GM21619 (cell line): Measurements from ENCODE around the gene TRIM36.

Source experiments
- ATAC-seq: cut with Tn5 transposase; IDR thresholded peaks from one replicate; pipeline ENCODE4 v1.9.1; 2021; ENCODE audit not compliant: unreplicated experiment

TRIM36 gene

GRCh38 chr5:115084246-115084793 lies 85.4 kb downstream of the TRIM36 start:
- ATAC-seq, result no peak

- ATAC-seq, result no peak
Measured at GRCh38 chr5:115079924-115080623, 89.6 kb downstream of the TRIM36 start.
